DOHH2 (cell line): ENCODE results near the gene TMEM253.

Experiments used
- EZH2phosphoT487 ChIP-seq: fragments of 200-600 bp; sonication (generic); IDR thresholded peaks from 2 replicates; pipeline ENCODE4 v1.6.1; 2017; ENCODE audit warnings: borderline replicate concordance, mild to moderate bottlenecking, antibody characterized with exemption, low read length, moderate library complexity, mixed read lengths
- TF ChIP-seq, protein P1 (sequence below): fragments of 200-600 bp; sonication (generic); IDR thresholded peaks from one replicate; pipeline ENCODE4 v1.5.1; 2014; ENCODE audit warnings: antibody characterized with exemption, mild to moderate bottlenecking, low read depth, low read length; ENCODE audit not compliant: poor library complexity, severe bottlenecking

- TF ChIP-seq, protein P1, sequence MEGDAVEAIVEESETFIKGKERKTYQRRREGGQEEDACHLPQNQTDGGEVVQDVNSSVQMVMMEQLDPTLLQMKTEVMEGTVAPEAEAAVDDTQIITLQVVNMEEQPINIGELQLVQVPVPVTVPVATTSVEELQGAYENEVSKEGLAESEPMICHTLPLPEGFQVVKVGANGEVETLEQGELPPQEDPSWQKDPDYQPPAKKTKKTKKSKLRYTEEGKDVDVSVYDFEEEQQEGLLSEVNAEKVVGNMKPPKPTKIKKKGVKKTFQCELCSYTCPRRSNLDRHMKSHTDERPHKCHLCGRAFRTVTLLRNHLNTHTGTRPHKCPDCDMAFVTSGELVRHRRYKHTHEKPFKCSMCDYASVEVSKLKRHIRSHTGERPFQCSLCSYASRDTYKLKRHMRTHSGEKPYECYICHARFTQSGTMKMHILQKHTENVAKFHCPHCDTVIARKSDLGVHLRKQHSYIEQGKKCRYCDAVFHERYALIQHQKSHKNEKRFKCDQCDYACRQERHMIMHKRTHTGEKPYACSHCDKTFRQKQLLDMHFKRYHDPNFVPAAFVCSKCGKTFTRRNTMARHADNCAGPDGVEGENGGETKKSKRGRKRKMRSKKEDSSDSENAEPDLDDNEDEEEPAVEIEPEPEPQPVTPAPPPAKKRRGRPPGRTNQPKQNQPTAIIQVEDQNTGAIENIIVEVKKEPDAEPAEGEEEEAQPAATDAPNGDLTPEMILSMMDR = peak; percentile 67
- no peak for TF ChIP-seq EZH2phosphoT487
These were observed 10.5 kb upstream of the TMEM253 start for GRCh38 chr14:21090194-21090939.
